ENCODE measurements around the gene SH3BP4. TPM values are rescaled to one million over a fixed set of nuclear protein-coding genes. Genes with fewer than 3 reads are reported as not detected.

Gene SH3BP4
- polyA plus RNA-seq, 1 experiment: 224 TPM

DNA sequence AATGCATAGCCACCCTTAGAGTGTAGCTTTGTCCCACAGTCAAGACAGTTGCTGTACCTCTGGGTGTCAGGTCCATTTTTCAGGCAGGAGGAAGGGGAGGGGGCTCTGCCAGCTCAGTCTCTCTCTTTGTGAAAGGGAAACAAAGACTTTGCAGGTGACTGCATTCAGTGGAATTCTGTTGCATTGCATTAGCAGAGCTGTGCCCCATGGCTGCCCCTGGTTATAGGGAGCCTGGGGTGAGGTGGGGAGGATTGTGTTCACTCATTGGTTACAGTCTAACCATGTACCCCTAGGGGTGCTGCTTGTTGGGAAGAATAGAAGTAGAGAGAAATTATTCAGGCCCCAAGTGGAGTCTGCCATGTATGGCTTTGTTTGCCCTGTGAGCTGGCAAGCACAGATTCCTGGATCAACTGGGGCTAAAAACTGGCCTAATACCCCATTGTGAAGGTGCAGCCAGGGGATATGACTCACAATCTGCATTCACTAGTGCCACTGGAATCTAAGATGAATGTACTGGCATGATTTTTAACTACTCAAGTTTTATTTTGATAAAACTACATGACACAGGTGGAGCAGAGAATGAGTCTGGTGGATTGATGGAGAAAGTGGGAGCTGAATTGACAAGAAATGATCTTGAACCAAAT lies 118.4 kb downstream of the SH3BP4 start:
- POLR2A ChIA-PET: no interaction called here
- Histone ChIP-seq H3K4me3 (ENCODE audit: low read depth, low read length) (no peak overlapping the region), H3K27ac (ENCODE audit: low read depth, low read length) (no peak overlapping the region), H3K27me3 (ENCODE audit: control insufficient read depth, insufficient read depth, low read length) (no peaks in the 10 kb centered on the region), H3K9me3 (ENCODE audit: control insufficient read depth, insufficient read depth, low read length) (no peaks in the 10 kb centered on the region)
- CTCF ChIA-PET: interaction anchor here (0.9 kb wide), 1 partner anchor 37 kb away, joined by 3 read pairs; no protein-coding TSS in a partner anchor
- DNase-seq (ENCODE audit: low read depth, low spot score): no peak
- TF ChIP-seq, protein P1, sequence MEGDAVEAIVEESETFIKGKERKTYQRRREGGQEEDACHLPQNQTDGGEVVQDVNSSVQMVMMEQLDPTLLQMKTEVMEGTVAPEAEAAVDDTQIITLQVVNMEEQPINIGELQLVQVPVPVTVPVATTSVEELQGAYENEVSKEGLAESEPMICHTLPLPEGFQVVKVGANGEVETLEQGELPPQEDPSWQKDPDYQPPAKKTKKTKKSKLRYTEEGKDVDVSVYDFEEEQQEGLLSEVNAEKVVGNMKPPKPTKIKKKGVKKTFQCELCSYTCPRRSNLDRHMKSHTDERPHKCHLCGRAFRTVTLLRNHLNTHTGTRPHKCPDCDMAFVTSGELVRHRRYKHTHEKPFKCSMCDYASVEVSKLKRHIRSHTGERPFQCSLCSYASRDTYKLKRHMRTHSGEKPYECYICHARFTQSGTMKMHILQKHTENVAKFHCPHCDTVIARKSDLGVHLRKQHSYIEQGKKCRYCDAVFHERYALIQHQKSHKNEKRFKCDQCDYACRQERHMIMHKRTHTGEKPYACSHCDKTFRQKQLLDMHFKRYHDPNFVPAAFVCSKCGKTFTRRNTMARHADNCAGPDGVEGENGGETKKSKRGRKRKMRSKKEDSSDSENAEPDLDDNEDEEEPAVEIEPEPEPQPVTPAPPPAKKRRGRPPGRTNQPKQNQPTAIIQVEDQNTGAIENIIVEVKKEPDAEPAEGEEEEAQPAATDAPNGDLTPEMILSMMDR (IDR thresholded peaks at IDR 0.05; ENCODE audit: low read depth, low read length): no peak

DNA sequence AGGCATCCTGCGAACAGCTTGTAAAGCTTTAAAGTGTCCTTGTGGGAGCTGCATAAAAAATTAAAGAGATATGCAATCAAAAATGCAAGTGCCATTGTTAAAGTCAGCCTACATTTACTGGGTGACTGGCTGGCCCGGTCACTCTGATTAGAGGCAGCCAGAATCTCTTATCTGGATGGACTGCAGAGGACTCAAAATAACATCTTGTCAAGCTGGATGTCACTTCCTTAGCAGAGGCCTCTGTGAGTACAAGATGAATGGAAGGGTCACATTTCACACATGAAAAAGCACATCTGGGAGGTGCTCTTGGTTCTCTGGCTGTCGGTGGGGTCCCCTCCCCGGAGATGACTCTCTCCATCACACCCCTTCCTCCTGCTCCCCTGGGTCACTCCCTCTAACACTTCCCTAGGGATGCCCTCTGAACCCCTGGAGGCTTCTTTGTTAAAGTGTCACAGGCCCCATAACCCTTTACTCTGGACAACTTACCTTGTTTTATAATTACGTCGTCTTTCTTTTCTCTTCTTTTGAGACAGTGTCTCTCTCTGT lies 122.1 kb downstream of the SH3BP4 start:
- TF ChIP-seq, protein P1 (IDR thresholded peaks at IDR 0.05; ENCODE audit: low read depth, low read length): no peak
- ChIA-PET CTCF (interaction anchor here (1.1 kb wide), 1 partner anchor 193 kb away, joined by 3 read pairs; no protein-coding TSS in a partner anchor), POLR2A (no interaction called here)
- H3K27me3 ChIP-seq (ENCODE audit: control insufficient read depth, insufficient read depth, low read length): no peaks in the 10 kb centered on the region
- no peaks in the 10 kb centered on the region for H3K9me3 ChIP-seq (ENCODE audit: control insufficient read depth, insufficient read depth, low read length)
- DNase-seq (ENCODE audit: low read depth, low spot score): no peak
- H3K4me3 ChIP-seq (ENCODE audit: low read depth, low read length): no peak overlapping the region
- no peak overlapping the region for H3K27ac ChIP-seq (ENCODE audit: low read depth, low read length)

DNA sequence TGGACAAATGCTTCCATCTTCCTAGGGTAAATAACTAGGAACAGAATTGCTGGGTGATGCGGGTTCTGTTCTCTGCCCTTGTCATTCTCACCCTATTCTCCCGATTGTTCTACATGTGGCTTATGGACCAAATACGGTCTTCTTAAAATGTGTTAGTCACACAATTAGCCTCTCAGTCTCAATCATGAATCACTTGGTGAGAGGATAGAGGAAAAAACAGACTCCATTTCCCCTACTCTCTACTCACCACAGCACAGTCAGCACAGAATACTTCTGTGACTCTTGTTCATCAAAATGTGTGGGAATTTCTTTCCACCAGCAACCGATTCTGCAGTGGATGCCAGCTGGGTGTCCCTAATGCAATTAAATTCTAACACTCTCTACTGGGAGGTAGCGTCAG lies 125.2 kb downstream of the SH3BP4 start:
- Histone ChIP-seq H3K27me3 (ENCODE audit: control insufficient read depth, insufficient read depth, low read length) (no peaks in the 10 kb centered on the region), H3K27ac (ENCODE audit: low read depth, low read length) (no peak overlapping the region), H3K4me3 (ENCODE audit: low read depth, low read length) (no peak overlapping the region), H3K9me3 (ENCODE audit: control insufficient read depth, insufficient read depth, low read length) (no peaks in the 10 kb centered on the region)
- ChIA-PET POLR2A (no interaction called here), CTCF (no interaction called here)
- DNase-seq (ENCODE audit: low read depth, low spot score): no peak
- TF ChIP-seq, protein P1 (IDR thresholded peaks at IDR 0.05; ENCODE audit: low read depth, low read length): no peak

DNA sequence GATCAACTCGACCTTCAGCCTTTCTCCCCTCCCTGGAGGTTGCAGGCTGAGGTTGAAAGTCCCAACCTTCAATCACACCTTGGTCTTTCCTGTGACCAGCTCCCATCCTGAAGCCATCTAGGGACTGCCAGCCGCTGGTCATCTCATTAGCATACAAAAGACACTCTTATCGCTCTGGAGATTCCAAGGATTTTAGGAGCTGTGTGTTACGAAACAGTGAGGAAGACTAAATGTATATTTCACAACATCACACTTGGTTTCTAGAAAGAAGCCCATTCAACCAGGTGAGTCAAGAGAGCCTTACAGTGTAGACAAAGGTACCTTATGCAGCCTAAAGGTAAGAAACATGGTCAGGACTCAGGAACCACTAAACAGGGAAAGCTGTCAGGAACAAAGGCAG lies 126.4 kb downstream of the SH3BP4 start:
- CTCF ChIA-PET: interaction anchor here (0.6 kb wide), 1 partner anchor 812 kb away, joined by 3 read pairs; no protein-coding TSS in a partner anchor
- POLR2A ChIA-PET: no interaction called here
- TF ChIP-seq, protein P1 (IDR thresholded peaks at IDR 0.05; ENCODE audit: low read depth, low read length): no peak

DNA sequence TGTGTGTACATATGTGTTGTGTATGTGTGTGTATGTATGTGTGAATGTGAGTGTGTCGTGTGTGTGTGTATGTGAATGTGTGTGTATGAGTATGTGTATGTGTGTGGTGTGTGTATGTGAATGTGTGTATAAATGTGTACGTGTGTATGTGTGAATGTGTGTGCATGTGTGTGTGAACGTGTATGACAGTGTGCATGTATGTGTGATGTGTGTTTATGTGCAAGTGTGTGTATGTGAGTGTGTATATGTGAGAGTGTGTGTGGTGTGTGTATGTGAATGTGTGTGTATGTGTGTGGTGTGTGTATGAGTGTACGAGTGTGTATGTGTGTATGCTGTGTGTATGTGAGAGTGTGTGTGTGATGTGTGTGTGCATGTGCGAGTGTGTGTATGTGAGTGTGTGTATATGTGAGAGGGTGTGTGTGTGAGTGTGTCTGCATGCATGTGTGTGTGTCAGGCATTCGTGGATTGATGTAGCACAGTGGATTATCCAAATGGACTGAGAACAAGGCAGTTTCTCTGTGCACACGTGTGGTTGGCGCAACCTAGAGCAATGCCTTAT lies 127.2 kb downstream of the SH3BP4 start:
- DNase-seq (ENCODE audit: low read depth, low spot score): no peak
- no peaks in the 10 kb centered on the region for H3K9me3 ChIP-seq (ENCODE audit: control insufficient read depth, insufficient read depth, low read length)
- TF ChIP-seq, protein P1 (IDR thresholded peaks at IDR 0.05; ENCODE audit: low read depth, low read length): no peak
- CTCF ChIA-PET: interaction anchor here (0.6 kb wide), 1 partner anchor 813 kb away, joined by 3 read pairs; no protein-coding TSS in a partner anchor
- H3K27me3 ChIP-seq (ENCODE audit: control insufficient read depth, insufficient read depth, low read length): no peaks in the 10 kb centered on the region
- POLR2A ChIA-PET: no interaction called here
- H3K4me3 ChIP-seq (ENCODE audit: low read depth, low read length): no peak overlapping the region
- H3K27ac ChIP-seq (ENCODE audit: low read depth, low read length): no peak overlapping the region

More for the DNA sequence above, 126.4 kb downstream of the SH3BP4 start:
- no peaks in the 10 kb centered on the region for H3K9me3 ChIP-seq (ENCODE audit: control insufficient read depth, insufficient read depth, low read length)
- no peak for DNase-seq (ENCODE audit: low read depth, low spot score)
- H3K27me3 ChIP-seq (ENCODE audit: control insufficient read depth, insufficient read depth, low read length): no peaks in the 10 kb centered on the region
- H3K27ac ChIP-seq (ENCODE audit: low read depth, low read length): no peak overlapping the region
- H3K4me3 ChIP-seq (ENCODE audit: low read depth, low read length): no peak overlapping the region
